GM12878 (cell line): Measurements from ENCODE around the gene MBD3.

Experiments used
- FOXM1 ChIP-seq: IDR thresholded peaks from 2 replicates; pipeline ENCODE4 v1.6.1; 2012; ENCODE audit warnings: low read depth, mild to moderate bottlenecking, inconsistent platforms, low read length, moderate library complexity
- HDAC6 ChIP-seq: fragments of 200-600 bp; sonication (generic); IDR thresholded peaks from one replicate; pipeline ENCODE4 v1.8.0; 2017; ENCODE audit warnings: antibody characterized with exemption; ENCODE audit not compliant: unreplicated experiment
- SP1 ChIP-seq: IDR thresholded peaks from one replicate; pipeline ENCODE4 v1.6.1; 2011; ENCODE audit warnings: low read depth, low read length
- SREBF2 ChIP-seq: IDR thresholded peaks from 2 replicates; pipeline ENCODE4 v1.6.1; 2012; ENCODE audit warnings: mild to moderate bottlenecking, low read length
- ZBED1 ChIP-seq: IDR thresholded peaks from 2 replicates; pipeline ENCODE4 v1.6.1; 2016; ENCODE audit warnings: borderline replicate concordance
- TF ChIP-seq, protein P1 (sequence below), 3 experiments: IDR thresholded peaks in 2 of 3; conservative IDR thresholded peaks in 1 of 3; 2 replicates each; pipeline ENCODE4 v1.5.1; 2011; ENCODE audit warnings: low read depth in 3 of 3, low read length in 3 of 3, mild to moderate bottlenecking in 3 of 3, control low read depth in 2 of 3, moderate library complexity in 2 of 3, inconsistent platforms in 1 of 3, mixed read lengths in 1 of 3; ENCODE audit not compliant: control insufficient read depth in 2 of 3, insufficient read depth in 1 of 3; ENCODE audit errors: extremely low read depth in 1 of 3

DNA sequence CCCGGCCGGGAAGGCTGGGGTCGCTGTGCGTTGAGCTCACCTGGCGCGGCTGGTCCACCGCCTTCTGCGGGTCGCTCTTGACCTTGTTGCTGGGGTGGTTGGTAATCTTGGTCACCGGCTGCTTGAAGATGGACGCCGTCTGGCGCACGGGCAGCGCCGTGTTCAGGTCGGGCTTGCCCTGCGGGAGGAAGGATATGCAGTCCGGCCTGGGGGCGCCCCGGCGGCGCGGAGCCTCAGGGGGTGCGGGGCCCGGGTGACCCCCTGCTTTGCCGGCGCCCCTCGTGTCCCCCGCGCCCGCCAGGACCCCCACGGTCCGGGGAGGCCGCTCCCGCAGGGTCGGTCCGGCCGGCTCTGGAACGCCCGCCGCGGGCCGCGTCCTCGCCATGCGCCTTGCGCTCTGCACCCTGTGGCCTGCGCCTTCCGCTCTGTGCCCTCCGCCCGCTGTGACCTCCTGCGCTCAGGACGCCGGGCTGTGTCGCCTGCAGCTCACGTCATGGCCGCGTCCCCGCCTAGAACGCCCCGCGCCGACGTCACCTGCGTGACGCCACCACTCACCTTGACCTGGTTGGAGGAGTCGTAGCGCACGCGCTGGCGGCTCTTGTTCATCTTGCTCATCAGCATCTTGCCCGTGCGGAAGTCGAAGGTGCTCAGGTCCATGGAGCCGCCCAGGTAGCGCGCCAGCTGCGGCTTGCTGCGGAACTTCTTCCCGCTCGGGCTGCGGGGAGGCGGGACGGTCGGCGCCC is 8.0 kb downstream of the MBD3 start:
- TF ChIP-seq, protein P1, sequence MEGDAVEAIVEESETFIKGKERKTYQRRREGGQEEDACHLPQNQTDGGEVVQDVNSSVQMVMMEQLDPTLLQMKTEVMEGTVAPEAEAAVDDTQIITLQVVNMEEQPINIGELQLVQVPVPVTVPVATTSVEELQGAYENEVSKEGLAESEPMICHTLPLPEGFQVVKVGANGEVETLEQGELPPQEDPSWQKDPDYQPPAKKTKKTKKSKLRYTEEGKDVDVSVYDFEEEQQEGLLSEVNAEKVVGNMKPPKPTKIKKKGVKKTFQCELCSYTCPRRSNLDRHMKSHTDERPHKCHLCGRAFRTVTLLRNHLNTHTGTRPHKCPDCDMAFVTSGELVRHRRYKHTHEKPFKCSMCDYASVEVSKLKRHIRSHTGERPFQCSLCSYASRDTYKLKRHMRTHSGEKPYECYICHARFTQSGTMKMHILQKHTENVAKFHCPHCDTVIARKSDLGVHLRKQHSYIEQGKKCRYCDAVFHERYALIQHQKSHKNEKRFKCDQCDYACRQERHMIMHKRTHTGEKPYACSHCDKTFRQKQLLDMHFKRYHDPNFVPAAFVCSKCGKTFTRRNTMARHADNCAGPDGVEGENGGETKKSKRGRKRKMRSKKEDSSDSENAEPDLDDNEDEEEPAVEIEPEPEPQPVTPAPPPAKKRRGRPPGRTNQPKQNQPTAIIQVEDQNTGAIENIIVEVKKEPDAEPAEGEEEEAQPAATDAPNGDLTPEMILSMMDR (IDR thresholded peaks at IDR 0.05 in 2 of 3, conservative IDR thresholded peaks at IDR 0.05 in 1 of 3; ENCODE audit: control insufficient read depth in 2 of 3, extremely low read depth in 1 of 3, insufficient read depth in 1 of 3, low read depth in 3 of 3, low read length in 3 of 3), result no peak
- TF ChIP-seq ZBED1 (no peak), HDAC6 (no peak), SREBF2 (no peak), SP1 (no peak), FOXM1 (no peak)
